Activated CD8-positive, alpha-beta memory T cell treated with anti-CD3 and anti-CD28 coated beads for 1 hour (primary cell): ENCODE measurements around the gene INPP4B.
"Not testable (repeated sequence)": the region's sequence is repeated elsewhere in the genome, so short reads cannot be mapped to it uniquely, and the experiment has no call there.

ENCODE experiments used
- DNase-seq, 2 donors: peaks; one replicate each; pipeline ENCODE4 v3.0.0-alpha.2; 2020; ENCODE audit warnings: low read depth in 1 of 2; ENCODE audit errors: extremely low read depth in 1 of 2

Gene INPP4B

DNA sequence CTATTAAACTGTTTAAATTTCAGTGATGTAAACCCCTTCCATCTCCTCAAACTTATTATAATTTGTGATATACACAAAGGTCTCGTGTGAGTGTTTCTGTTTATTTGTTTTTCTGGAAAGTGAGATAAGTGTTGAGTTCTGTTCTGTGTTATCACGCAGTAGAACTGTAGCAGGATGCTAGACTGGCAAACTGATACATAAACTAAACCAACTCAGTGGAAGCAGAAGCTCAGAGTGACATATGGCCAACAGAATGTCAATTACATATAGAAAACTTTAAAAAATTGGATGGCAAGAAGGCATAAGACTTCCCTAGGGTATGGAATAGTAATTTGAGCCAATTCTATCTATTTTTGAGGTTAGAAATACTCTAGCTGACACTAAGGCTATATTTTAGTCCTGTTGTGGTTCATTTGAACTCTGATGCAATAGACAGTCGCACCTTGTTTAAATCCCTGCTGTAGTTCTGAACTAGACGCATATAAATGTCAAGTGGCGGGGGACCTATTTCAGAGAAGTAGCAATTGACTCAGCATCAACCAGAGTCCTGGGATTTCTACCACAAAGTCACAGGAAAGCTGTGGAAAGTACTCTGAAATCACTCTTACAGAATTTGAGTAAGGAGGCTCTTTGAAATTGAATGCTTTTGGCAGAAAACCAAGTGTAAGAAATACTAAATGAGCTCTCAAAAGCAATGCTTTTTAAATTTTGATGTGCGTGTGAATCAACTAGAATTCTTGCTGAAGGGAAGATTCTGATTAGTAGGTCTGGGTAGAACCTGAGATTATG is 294.4 kb downstream of the INPP4B start:
- DNase-seq = no peak

- DNase-seq = no peak
Measured at GRCh38 chr4:142550965-142551364, 295.1 kb downstream of the INPP4B start.

- DNase-seq = no peak
Measured at GRCh38 chr4:142549726-142550463, 296.2 kb downstream of the INPP4B start.

DNA sequence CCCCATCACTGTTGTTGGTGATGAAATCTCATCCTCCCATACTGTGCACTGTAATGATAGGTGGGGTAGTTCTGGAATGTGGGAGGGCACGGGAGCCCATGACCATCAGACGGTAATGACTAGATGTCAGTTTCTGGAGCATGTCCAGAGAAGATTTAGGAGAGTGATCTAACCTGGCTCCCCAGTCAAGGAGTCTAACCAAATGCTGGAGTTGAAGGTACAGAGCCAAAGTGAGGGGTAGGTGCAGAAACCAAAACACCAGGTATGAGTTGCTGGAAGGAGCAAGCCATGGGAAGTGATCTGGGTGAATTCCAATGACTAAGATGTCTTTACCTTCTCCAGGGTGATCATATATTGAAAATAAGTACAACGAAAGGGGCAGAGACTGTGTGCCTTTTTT is 296.9 kb downstream of the INPP4B start:
- DNase-seq = no peak

GRCh38 chr4:142548491-142548890 is 297.6 kb downstream of the INPP4B start:
- DNase-seq = no peak

GRCh38 chr4:142547974-142548373 is 298.1 kb downstream of the INPP4B start:
- no peak for DNase-seq

DNA sequence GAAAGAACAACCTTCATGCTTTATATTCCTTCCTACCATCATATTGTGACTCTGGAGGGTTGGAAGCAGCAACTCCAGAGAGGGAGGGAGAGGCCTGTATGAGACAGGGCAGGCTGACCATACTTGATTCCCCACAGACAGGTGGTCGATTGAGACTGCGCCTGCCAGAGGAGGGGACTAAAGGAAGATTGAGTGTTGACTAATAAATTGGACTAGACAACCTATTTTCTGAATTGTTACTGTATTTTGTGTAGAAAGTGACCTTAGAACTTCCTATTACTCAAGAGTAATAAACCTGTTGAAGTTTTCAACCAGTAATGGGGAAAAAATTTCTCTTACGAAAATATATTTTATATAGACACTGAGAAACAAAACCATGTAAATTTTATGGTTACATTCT is 301.5 kb downstream of the INPP4B start:
- no peak for DNase-seq

- no peak for DNase-seq
Measured at GRCh38 chr4:142544039-142544438, 302.1 kb downstream of the INPP4B start.

- no peak for DNase-seq
Measured at GRCh38 chr4:142540483-142540804, 305.7 kb downstream of the INPP4B start.

DNA sequence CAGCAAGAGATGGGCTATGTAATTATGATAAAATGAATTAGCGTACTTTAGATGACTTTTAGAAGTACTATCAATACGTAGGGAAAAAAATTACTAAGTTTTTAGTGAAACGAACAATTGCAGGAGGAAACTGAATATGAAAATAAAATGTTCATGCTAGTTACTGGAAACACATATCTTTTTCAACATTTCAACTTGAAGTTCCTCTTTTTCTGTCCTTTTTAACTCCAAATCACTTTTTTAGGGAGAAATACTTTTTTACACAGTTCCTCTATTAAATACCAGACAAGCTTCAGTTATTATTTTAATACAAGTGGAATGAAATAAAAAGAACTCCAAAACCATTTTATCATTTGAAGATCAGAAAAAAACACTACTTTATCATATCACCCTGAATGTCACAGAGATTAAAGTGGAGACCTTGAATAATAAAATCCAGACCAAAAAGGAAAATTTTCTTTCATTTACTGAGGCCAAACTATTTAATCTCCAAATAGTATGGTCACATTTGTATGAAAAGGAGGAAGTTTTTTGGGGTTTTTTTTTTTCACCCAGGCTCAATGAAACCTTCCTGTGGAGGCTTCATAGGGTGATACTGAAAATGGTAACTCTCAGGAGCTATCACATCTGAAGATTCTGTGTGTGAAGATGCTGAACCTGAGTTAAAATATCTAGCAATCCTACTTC is 306.2 kb downstream of the INPP4B start:
- no peak for DNase-seq

DNA sequence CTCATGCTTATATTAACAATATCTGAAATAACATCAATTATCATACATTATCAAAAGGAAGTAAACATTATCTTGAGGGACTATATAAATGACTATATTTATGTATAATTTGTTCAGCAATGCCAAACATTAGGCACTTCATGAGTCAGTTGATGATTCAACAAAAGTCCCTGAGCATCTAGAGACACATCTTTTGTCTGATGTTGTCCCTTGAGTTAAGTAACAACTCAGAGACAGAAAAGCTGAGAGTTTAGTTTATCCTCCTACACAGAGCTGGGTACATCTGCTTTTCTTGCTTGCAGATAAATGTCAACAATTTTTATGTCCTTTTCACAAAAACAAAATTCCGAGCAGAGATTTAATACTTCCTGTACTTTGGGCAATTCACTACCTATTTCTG is 311.1 kb downstream of the INPP4B start:
- DNase-seq = no peak

DNA sequence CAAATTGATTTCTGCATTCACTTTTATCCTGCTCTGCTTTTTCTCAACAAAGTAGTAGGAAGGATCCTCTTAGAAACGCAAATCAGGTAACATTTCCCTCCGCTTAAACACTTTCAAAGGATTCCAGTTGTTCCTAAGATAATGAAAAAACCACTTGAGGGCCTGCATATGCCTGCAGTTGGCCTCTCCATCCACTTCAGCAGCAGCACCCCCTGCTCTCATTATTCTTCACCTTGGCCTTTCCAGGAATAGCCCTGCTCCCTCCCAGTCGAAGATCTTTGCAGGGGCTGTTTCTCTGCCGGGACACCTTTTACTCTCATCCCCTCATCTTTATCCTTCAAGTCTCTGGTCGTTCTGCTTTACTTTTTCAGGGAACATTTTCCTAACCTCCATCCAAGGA is 314.0 kb downstream of the INPP4B start:
- DNase-seq = no peak

DNA sequence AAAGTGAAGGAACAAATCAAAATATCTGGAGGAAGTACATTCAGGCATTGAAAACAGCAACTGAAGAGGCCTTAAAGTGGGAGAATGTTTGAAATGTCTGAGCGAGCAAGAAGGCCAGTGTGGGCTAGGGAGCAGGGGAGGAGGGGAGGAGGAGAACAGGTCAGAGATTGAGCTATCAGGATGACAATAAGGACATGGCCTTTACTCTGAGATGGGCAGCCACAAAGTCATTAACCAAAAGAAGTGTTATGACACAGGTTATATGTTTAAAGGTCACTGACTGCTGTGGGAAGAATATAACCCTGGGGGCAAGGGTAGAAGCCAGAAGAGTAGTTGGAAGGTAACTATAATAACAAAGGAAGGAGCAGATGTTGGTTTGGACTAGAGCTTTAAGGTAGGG is 315.4 kb downstream of the INPP4B start:
- no peak for DNase-seq

- no peak for DNase-seq
Measured at GRCh38 chr4:142528433-142528832, 317.7 kb downstream of the INPP4B start.

DNA sequence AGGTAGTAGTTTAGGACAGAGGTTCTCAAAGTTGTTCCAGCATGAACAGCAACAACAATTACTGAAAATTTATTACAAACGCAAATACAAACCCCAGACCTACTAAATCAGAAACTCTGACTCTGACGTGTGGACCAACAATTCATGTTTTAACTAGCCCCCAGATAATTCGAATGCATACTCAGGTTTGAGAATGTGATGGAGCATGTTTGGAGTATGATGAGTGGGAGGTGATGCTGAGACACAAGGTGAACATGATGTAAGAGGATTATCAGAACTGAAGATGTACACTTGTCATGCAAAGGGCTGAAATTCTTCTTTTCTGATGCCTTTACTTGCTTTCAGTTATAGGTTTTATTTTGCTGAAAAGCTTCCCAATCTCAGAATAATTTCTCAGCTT is 323.0 kb downstream of the INPP4B start:
- DNase-seq = no peak

- DNase-seq = no peak
Measured at GRCh38 chr4:142519342-142519741, 326.8 kb downstream of the INPP4B start.

DNA sequence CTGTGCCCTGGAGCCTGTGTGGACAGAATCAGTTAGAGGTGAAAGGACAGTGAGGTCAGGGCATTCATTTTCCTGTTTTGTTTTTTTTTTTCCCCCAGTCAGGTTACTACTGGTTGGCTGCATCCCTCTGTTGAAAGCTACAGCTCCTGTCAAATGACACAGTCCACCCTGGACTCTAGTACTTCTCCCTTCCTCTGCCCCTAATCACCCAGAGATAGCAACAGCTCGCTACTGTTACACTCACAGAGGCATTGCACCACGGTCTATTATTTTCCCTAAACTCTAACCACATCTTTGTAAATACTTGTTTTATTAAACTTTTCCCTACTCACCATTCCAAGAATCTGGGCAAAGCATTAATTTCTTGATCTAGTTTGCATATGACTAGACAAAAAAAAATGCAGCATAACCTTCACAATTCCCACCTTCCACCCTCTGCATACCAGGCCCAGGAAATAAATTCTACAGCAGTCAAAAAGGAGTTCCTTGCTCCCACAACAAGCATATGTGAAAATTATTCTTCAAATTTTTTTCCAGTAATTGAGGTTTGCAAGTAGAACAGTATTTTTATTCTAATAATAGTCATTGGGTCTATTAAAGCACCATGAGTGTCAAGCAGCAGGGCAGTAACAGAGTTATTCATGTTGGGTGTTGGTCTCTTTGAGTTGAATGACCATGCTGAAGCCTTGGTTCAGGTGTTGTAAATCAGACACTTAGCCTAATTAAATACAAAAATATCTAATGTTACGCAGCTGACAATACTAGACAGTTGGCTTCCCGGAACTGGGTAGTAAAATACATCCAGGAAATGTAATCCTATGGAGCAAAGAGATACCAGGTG is 329.2 kb downstream of the INPP4B start:
- DNase-seq = no peak

- no peak for DNase-seq
Measured at GRCh38 chr4:142512161-142512560, 333.9 kb downstream of the INPP4B start.

- no peak for DNase-seq
Measured at GRCh38 chr4:142509881-142510280, 336.2 kb downstream of the INPP4B start.

DNA sequence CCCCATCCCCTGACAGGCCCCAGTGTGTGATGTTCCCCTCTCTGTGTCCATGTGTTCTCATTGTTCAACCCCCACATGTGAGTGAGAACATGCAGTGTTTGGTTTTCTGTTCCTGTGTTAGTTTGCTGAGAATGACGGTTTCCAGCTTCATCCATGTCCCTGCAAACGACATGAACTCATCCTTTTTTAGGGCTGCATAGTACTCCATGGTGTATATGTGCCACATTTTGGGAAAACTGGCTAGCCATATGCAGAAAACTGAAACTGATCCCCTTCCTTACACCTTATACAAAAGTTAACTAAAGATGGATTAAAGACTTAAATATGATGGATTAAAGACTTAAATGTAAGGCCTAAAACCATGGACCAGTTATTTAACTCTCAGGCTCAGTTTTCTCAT is 336.7 kb downstream of the INPP4B start:
- not testable (repeated sequence) for DNase-seq

DNA sequence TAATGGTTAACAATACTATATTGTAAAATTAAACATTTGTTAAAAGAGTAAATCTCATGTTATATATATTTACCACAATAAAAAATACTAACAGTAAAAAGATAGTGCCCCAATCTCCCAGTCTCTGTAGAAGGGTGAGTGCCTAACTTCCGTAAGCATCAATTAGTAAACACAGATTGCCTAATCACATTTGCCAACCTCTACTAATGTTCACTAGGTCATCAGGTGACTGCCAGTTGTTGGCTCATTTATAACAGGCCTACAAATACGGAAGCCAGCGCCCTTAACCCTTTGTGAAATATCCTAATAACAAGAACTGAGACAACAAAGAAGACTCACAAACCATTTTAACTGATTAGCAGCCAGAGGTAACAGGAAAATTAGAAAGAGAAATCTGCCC is 345.1 kb downstream of the INPP4B start:
- no peak for DNase-seq
